ENCODE measurements around the gene RUFY1. TPM values are rescaled to one million over a fixed set of nuclear protein-coding genes. Genes with fewer than 3 reads are reported as not detected.

The RUFY1 gene
- polyA plus RNA-seq, 1 donor from 2014 or later: 31.3 TPM

DNA sequence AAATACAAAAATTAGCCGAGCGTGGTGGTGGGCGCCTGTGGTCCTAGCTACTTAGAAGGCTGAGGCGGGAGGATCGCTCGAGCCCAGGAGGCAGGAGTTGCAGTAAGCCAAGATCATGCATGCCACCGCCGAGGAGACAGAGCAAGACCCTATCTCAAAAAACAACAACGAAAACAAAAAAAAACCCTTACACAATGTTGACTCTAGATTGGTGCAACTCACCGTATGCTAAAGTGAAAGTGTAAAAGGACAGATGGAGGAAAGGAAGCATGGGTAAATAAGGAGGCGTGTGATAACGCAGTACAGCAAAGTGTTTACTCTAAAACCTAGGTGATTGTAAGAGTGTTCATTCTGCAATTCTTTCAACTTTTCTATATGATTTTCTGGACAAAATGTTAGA lies 15.9 kb upstream of the RUFY1 start:
- TF ChIP-seq SMC3 (conservative IDR thresholded peaks at IDR 0.05; ENCODE audit: poor library complexity) (no peak), RAD21 (conservative IDR thresholded peaks at IDR 0.05) (no peak), EZH2 (IDR thresholded peaks at IDR 0.05; ENCODE audit: borderline replicate concordance, insufficient read depth, low read length, poor library complexity, severe bottlenecking) (no peak), MXI1 (conservative IDR thresholded peaks at IDR 0.05; ENCODE audit: poor library complexity, severe bottlenecking) (no peak), TAF1 (IDR thresholded peaks at IDR 0.05; ENCODE audit: low read depth) (no peak), POLR2AphosphoS5 (IDR thresholded peaks at IDR 0.05) (no peak), EP300 (conservative IDR thresholded peaks at IDR 0.05; ENCODE audit: poor library complexity, severe bottlenecking) (no peak)
- TF ChIP-seq, protein P1, sequence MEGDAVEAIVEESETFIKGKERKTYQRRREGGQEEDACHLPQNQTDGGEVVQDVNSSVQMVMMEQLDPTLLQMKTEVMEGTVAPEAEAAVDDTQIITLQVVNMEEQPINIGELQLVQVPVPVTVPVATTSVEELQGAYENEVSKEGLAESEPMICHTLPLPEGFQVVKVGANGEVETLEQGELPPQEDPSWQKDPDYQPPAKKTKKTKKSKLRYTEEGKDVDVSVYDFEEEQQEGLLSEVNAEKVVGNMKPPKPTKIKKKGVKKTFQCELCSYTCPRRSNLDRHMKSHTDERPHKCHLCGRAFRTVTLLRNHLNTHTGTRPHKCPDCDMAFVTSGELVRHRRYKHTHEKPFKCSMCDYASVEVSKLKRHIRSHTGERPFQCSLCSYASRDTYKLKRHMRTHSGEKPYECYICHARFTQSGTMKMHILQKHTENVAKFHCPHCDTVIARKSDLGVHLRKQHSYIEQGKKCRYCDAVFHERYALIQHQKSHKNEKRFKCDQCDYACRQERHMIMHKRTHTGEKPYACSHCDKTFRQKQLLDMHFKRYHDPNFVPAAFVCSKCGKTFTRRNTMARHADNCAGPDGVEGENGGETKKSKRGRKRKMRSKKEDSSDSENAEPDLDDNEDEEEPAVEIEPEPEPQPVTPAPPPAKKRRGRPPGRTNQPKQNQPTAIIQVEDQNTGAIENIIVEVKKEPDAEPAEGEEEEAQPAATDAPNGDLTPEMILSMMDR (IDR thresholded peaks at IDR 0.05; ENCODE audit: poor library complexity, severe bottlenecking): no peak
- TF ChIP-seq, protein P2, sequence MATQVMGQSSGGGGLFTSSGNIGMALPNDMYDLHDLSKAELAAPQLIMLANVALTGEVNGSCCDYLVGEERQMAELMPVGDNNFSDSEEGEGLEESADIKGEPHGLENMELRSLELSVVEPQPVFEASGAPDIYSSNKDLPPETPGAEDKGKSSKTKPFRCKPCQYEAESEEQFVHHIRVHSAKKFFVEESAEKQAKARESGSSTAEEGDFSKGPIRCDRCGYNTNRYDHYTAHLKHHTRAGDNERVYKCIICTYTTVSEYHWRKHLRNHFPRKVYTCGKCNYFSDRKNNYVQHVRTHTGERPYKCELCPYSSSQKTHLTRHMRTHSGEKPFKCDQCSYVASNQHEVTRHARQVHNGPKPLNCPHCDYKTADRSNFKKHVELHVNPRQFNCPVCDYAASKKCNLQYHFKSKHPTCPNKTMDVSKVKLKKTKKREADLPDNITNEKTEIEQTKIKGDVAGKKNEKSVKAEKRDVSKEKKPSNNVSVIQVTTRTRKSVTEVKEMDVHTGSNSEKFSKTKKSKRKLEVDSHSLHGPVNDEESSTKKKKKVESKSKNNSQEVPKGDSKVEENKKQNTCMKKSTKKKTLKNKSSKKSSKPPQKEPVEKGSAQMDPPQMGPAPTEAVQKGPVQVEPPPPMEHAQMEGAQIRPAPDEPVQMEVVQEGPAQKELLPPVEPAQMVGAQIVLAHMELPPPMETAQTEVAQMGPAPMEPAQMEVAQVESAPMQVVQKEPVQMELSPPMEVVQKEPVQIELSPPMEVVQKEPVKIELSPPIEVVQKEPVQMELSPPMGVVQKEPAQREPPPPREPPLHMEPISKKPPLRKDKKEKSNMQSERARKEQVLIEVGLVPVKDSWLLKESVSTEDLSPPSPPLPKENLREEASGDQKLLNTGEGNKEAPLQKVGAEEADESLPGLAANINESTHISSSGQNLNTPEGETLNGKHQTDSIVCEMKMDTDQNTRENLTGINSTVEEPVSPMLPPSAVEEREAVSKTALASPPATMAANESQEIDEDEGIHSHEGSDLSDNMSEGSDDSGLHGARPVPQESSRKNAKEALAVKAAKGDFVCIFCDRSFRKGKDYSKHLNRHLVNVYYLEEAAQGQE (IDR thresholded peaks at IDR 0.05; ENCODE audit: borderline replicate concordance): no peak

DNA sequence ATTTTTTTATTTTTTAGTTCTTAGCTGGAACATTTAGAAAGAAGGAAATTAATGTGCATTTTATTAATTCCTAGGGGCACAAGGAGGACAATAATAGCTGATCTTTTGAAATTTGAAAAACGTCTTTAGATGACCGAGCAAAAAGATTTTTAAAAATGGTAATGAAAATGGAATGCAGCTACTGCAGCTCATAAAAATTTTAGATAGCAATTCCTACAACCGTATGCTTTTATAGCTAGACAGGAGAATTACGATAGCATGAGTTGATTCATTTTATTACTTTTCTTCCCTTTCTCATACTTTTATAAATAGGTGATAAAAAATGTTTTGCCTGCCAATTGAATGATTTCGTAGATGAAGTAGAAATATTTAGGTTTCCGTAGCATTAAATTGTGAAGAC lies 13.7 kb upstream of the RUFY1 start:
- no peak overlapping the region for H3K4me3 ChIP-seq (ENCODE audit: low read length)
- H3F3A ChIP-seq (ENCODE audit: insufficient read depth, low read length, poor library complexity, severe bottlenecking): no peaks in the 10 kb centered on the region
- H3K9me3 ChIP-seq (ENCODE audit: low read length): no peaks in the 10 kb centered on the region
- H3K9me2 ChIP-seq (ENCODE audit: insufficient read depth, low read length): no peaks in the 10 kb centered on the region
- no peaks in the 10 kb centered on the region for H4K20me1 ChIP-seq (ENCODE audit: insufficient read depth)
- H3K79me2 ChIP-seq (replicated peaks; ENCODE audit: insufficient read depth, low read length): no peaks in the 10 kb centered on the region
- H3K36me3 ChIP-seq (ENCODE audit: insufficient read depth, low read length): no peaks in the 10 kb centered on the region
- TF ChIP-seq SMC3 (conservative IDR thresholded peaks at IDR 0.05; ENCODE audit: poor library complexity): no peak
- TF ChIP-seq, protein P2 (IDR thresholded peaks at IDR 0.05; ENCODE audit: borderline replicate concordance): no peak
- no peak for TF ChIP-seq POLR2AphosphoS5 (IDR thresholded peaks at IDR 0.05)
- TF ChIP-seq, protein P1 (IDR thresholded peaks at IDR 0.05; ENCODE audit: poor library complexity, severe bottlenecking): no peak
- no peak for TF ChIP-seq EZH2 (IDR thresholded peaks at IDR 0.05; ENCODE audit: borderline replicate concordance, insufficient read depth, low read length, poor library complexity, severe bottlenecking)
- no peak overlapping the region for H3K27ac ChIP-seq (ENCODE audit: low read length)
- no peak overlapping the region for H3K4me2 ChIP-seq (ENCODE audit: low read length)
- H2AFZ ChIP-seq (ENCODE audit: low read depth, low read length): no peak overlapping the region
- no peaks in the 10 kb centered on the region for H3K27me3 ChIP-seq (ENCODE audit: insufficient read depth, low read depth, low read length)
- H3K9ac ChIP-seq (ENCODE audit: low read length): no peak overlapping the region

More for the DNA sequence above, 15.9 kb upstream of the RUFY1 start:
- Histone ChIP-seq H3K27me3 (ENCODE audit: insufficient read depth, low read depth, low read length) (no peaks in the 10 kb centered on the region), H3K36me3 (ENCODE audit: insufficient read depth, low read length) (no peaks in the 10 kb centered on the region), H3F3A (ENCODE audit: insufficient read depth, low read length, poor library complexity, severe bottlenecking) (no peaks in the 10 kb centered on the region), H3K4me3 (ENCODE audit: low read length) (no peak overlapping the region), H3K9ac (ENCODE audit: low read length) (no peak overlapping the region), H3K79me2 (replicated peaks; ENCODE audit: insufficient read depth, low read length) (no peaks in the 10 kb centered on the region), H3K9me3 (ENCODE audit: low read length) (no peaks in the 10 kb centered on the region), H3K27ac (ENCODE audit: low read length) (no peak overlapping the region), H2AFZ (ENCODE audit: low read depth, low read length) (no peak overlapping the region), H4K20me1 (ENCODE audit: insufficient read depth) (no peaks in the 10 kb centered on the region), H3K4me2 (ENCODE audit: low read length) (no peak overlapping the region), H3K9me2 (ENCODE audit: insufficient read depth, low read length) (no peaks in the 10 kb centered on the region)

Measured in neural cell (in vitro differentiated cells).